HG03575 (cell line): ENCODE results near the gene CD101.

Experiments
- ATAC-seq: cut with Tn5 transposase; IDR thresholded peaks from one replicate; pipeline ENCODE4 v1.9.1; 2021; ENCODE audit not compliant: unreplicated experiment, insufficient number of reproducible peaks, low FRiP score; ENCODE audit errors: extremely low read depth

CD101 gene

DNA sequence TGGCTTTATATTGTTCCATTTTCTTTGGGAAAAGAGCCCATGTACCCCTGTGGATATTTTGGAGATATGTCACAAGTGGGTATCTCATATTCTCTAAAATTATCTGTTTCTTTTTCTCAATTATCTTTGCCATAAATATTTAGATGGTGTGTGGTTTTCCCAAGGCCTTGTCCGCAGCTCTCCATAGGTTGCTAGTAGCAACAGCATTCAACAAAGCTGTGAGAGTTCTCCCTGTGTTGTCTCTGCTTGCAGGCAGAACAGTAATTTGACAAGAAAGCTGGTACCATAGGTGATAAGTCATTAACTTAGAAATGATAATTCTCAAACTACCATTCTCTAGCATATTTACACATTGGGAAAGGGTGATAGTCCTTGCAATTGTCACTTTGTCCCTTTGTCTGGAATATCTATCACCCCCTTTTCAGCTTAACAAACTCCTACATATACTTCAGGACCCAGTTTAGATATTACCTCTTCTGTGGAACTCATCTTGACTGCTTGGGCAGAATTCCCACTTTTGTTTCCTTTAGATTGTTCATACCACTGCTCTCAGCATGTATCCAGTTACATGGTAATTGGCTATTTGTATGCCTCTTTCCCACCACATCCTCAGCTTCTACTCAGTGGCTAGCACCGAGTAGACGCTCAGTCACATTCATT, 8.9 kb downstream of the CD101 start:
- no peak for ATAC-seq

DNA sequence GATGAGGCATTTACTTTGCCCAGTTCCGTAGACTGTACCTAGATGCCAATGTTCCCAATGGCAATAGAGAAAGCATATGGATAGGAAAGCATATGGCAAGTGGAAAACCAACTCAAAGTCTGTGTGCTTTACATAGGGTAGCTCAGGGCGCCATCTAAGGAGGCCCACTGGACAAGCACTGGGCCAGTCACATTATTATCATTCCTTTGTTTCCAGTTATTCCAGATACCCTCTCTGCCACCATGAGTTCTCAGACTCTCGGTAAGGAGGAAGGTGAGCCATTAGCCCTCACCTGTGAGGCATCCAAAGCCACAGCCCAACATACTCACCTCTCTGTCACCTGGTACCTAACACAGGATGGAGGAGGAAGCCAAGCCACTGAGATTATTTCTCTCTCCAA, 9.8 kb downstream of the CD101 start:
- ATAC-seq: no peak

GRCh38 chr1:117013309-117013858, 11.8 kb downstream of the CD101 start:
- no peak for ATAC-seq

GRCh38 chr1:117014209-117014608, 12.6 kb downstream of the CD101 start:
- no peak for ATAC-seq

GRCh38 chr1:117015724-117016123, 14.2 kb downstream of the CD101 start:
- ATAC-seq: no peak

DNA sequence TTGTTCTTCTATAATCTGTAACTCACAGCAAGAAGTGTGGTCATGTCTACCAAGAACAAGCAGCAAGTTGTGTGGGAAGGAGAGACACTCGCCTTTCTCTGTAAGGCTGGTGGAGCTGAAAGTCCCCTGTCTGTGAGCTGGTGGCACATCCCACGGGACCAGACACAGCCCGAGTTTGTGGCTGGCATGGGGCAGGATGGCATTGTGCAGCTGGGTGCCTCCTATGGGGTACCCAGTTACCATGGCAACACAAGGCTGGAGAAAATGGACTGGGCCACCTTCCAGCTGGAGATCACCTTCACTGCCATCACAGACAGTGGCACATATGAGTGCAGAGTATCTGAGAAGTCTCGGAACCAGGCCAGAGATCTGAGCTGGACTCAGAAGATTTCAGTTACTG, 15.5 kb downstream of the CD101 start:
- ATAC-seq: no peak

GRCh38 chr1:117017648-117018047, 16.1 kb downstream of the CD101 start:
- ATAC-seq: no peak

GRCh38 chr1:117020526-117021156, 19.1 kb downstream of the CD101 start:
- ATAC-seq: no peak

DNA sequence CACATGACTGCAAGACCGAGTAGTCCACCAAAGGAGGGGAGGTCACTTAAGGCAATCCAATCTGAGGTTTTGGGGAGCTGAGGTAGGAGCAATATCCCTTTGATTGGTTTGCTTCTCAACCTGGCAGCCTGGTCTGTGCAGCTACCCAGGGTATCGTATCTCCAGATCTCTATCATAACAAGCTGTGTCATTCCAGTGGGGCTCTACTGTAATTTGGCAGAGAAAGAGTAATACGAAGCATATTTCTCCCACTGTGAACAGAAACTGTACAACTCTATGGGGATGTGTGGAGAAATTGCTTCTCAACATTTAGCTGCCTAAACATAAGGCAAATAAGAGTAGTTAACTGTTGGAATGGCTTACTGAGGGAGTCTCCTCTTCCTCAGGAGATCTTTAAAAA, 20.6 kb downstream of the CD101 start:
- no peak for ATAC-seq

DNA sequence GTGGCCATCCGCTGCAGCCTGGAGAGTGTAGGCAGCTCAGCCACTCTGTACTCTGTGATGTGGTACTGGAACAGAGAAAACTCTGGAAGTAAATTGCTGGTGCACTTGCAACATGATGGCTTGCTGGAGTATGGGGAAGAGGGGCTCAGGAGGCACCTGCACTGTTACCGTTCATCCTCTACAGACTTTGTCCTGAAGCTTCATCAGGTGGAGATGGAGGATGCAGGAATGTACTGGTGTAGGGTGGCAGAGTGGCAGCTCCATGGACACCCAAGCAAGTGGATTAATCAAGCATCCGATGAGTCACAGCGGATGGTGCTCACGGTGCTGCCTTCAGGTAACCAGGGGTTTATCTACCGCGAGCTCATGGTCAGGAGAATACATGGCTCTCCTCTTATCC, 24.0 kb downstream of the CD101 start:
- no peak for ATAC-seq

DNA sequence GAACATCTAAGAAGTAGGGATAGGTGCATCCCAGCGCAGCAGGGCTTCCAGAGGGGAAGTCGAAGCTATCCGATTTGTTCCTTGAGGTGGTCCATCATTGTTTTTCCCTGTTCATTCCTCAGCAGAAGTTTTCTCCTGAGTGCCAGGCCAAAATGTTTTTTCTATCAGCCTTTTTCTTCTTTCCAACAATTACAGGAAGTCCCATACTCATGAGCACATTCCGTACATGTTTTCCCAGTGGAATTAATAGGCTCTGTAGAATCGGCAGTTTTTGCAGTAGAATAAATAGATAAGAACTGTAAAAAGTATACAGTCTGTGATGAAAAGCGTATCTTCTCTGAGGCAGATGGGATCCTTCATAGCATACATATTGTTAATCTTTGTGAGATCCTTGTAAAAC, 24.8 kb downstream of the CD101 start:
- ATAC-seq: no peak

- ATAC-seq: no peak
Observed at GRCh38 chr1:117029685-117030084, 28.1 kb downstream of the CD101 start.

DNA sequence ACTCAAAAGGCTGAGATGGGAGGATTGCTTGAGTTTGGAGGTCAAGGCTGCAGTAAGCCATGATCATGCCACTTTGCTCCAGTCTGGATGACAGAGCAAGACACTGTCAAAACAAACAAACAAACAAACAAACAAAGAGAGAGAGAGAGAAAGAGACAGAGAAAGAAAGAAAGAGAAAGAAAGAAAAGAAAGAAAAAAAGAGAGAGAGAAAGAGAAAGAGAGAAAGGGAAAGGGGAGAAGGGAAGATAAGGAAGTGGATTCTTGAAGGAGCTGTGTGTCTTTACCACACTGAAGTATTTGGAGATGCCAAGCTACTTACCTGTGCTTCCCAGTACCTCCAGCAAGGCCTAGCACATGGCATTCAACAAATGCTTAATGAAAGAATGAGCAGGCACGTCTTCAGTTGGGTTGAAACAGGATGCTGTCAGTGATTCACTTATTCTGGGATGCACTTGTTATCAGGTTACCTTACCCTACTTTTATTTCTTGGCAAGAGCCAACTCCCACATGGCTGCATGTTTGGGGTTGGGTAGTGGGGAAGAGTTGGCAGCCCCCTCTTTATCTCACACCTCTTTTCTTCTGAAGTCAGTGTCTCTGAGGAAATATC, 28.8 kb downstream of the CD101 start:
- ATAC-seq: no peak

- ATAC-seq: no peak
Observed at GRCh38 chr1:117032266-117032665, 30.7 kb downstream of the CD101 start.

- ATAC-seq: no peak
Observed at GRCh38 chr1:117032681-117033539, 31.4 kb downstream of the CD101 start.

GRCh38 chr1:117033772-117034171, 32.2 kb downstream of the CD101 start:
- no peak for ATAC-seq

GRCh38 chr1:117034791-117035290, 33.3 kb downstream of the CD101 start:
- no peak for ATAC-seq

DNA sequence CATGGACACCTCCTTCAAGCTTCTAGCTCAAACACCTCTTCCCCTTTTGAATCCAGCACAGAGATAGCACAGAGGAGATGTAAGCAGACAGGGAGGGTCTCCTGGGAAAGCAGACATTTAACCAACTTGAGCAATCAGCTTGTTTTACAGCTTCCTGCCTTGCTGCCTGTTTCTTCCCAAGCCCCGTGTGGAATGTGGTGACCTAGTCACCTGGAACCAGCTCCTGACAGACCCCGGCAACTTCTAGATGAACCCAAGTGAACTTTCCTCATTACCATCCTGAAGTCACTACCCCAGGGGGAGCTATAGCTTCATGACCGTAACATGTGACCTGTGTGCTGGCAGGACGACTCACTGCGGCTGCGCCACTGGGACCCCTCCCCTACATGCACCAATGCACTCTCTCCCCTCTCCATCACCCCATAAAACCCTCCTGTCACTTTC, 34.5 kb downstream of the CD101 start:
- ATAC-seq: no peak

GRCh38 chr1:117037802-117038201, 36.2 kb downstream of the CD101 start:
- ATAC-seq: no peak
